ENCODE results near the gene ISL1.

- TF ChIP-seq CTCF (IDR thresholded peaks at IDR 0.05) (no peak), POLR2A (IDR thresholded peaks at IDR 0.05) (no peak)
Observed at GRCh38 chr5:51388488-51389287, 5.4 kb downstream of the ISL1 start.
